LNCaP clone FGC (cell line): Measurements from ENCODE around the gene FAM237A.

Source experiments
- DNase-seq: peaks from one replicate; pipeline ENCODE4 v3.0.0-alpha.2; 2011; ENCODE audit warnings: low read depth
- H3K4me3 ChIP-seq: 2 replicates; pipeline ENCODE4 v1.5.1; 2011; ENCODE audit warnings: mild to moderate bottlenecking, low read depth, low read length, control low read depth
- CTCF ChIP-seq: IDR thresholded peaks from 2 replicates; pipeline ENCODE4 v1.5.1; 2012; ENCODE audit warnings: mild to moderate bottlenecking; ENCODE audit not compliant: control insufficient read depth, insufficient read depth; ENCODE audit errors: extremely low read depth

Gene FAM237A

GRCh38 chr2:206635015-206635414 is 7.3 kb upstream of the FAM237A start:
- no peak for DNase-seq
- TF ChIP-seq CTCF, result no peak
- no peak overlapping the region for H3K4me3 ChIP-seq

- no peak for DNase-seq
- H3K4me3 ChIP-seq, result no peak overlapping the region
- TF ChIP-seq CTCF, result no peak
Observed at GRCh38 chr2:206639636-206640035, 2.7 kb upstream of the FAM237A start.

GRCh38 chr2:206641226-206641625 is 1.1 kb upstream of the FAM237A start:
- H3K4me3 ChIP-seq, result no peak overlapping the region
- no peak for DNase-seq
- TF ChIP-seq CTCF, result no peak

- TF ChIP-seq CTCF, result no peak
- no peak for DNase-seq
- no peak overlapping the region for H3K4me3 ChIP-seq
Observed at GRCh38 chr2:206647985-206648384, 5.7 kb downstream of the FAM237A start.

- no peak overlapping the region for H3K4me3 ChIP-seq
- TF ChIP-seq CTCF, result no peak
- DNase-seq, result no peak
Observed at GRCh38 chr2:206657087-206657486, 14.8 kb downstream of the FAM237A start.

GRCh38 chr2:206665251-206665650 is 23.0 kb downstream of the FAM237A start:
- TF ChIP-seq CTCF, result no peak
- no peak for DNase-seq
- H3K4me3 ChIP-seq, result no peak overlapping the region

- no peak for DNase-seq
- TF ChIP-seq CTCF, result no peak
- no peak overlapping the region for H3K4me3 ChIP-seq
Observed at GRCh38 chr2:206670531-206671319, 28.4 kb downstream of the FAM237A start.
